SHP77 (cell line): ENCODE measurements around the gene PNPLA3.
"Not testable (repeated sequence)": the region's sequence is repeated elsewhere in the genome, so short reads cannot be mapped to it uniquely, and the experiment has no call there.

ENCODE experiments used
- DNase-seq, 2 experiments: peaks; one replicate each; lab custom pipeline; 2025; lab: John Stamatoyannopoulos, UW

The PNPLA3 gene

DNA sequence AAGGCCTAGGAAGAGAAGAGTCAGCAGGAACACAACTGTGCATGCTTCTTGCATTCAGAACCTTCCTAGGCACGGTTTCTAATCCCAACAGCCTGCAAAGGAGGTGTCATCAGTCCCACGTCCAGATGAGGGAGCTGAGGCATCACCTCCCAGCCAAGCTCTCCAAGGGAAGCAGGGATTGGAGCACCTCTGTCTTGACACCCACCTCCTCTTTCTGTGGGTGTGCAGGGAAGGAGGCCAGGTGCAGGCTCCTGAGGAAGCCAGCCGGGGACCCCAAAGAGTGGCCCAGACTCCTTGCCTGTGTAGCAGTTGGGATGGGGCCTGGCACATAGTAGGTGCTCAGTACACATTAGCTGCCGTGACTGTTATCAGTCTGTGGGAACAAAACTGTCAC, 33.7 kb upstream of the PNPLA3 start:
- DNase-seq, result peak in 1 of 2 experiments; percentile 6

GRCh38 chr22:43890901-43891331, 32.7 kb upstream of the PNPLA3 start:
- no peak for DNase-seq

GRCh38 chr22:43891360-43892182, 32.0 kb upstream of the PNPLA3 start, which contains the start of gene PNPLA5:
TSS of gene PNPLA5 (minus strand) at chr22:43892013. CDS start at chr22:43891880, 133 bp downstream.
- no peak for DNase-seq

DNA sequence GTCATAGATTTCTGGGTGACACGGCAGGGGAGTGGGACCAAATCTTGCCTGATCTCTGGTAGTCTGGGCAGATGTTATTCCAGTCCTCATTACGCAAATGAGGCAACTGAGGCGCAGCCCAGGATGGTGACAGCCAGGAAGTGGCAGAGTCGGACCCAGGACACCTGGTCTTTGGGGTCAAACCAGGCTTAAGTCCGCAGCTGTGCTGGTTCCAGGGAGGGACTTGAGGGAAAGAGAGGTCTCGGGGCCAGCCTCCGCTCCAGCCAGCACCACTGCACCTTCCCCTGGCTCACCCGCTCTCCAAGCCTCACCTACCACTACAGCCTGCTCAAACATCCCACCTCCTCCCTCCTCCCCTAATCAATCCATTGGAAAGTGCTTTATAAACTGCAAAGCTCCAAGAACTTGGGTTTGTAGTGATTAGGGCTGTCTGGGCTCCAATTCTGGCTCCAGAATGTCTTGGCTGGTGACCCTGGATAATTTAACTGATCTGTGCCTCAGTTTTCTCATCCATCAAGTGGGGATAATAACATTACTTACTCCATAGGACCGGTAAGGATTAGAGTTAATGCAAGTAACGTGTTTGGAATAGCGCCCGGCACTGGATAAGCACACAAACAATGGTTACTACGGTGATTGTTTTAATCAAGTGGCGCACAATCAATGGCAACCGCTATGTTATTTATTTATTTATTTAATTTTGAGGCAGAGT, 31.3 kb upstream of the PNPLA3 start:
- no peak for DNase-seq

DNA sequence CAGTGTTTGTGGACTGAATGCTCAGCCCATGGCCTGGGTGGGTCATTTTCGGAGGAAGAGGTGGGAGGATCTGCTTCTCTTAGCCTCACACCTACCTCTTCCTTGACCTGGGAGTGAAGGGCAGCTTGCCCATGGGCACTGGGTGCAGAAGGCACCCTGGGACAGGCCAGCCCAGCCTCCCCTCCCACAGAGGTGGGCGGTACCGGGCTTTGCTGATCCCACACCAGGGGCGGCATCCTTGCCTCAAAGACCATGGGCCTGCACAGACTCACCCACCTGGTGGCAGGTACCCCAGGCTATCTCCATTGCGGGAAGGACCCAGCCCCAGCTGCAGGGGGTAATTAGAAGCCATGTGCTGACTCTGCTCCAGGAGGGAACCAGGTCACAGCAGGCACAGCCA, 30.3 kb upstream of the PNPLA3 start:
- no peak for DNase-seq

DNA sequence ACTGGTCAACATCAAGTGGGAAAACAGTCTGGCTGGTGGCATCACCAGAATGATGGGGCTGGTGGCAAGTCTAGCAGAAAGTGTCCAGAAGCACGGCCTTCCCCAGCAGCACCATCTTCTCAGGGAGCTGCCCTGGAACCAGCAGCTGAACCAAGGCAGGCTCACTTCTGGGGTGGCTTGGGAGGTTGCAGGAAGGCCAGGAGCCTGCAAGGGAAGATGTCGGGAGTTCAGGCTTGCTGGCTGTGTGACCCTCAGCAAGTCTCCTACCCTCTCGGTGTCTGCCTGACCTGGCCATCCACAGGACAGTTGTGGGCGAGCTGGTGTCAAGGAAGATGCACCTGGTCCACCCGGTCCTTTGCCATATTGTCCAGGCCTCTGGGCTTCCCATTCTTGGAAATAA, 29.5 kb upstream of the PNPLA3 start:
- no peak for DNase-seq

DNA sequence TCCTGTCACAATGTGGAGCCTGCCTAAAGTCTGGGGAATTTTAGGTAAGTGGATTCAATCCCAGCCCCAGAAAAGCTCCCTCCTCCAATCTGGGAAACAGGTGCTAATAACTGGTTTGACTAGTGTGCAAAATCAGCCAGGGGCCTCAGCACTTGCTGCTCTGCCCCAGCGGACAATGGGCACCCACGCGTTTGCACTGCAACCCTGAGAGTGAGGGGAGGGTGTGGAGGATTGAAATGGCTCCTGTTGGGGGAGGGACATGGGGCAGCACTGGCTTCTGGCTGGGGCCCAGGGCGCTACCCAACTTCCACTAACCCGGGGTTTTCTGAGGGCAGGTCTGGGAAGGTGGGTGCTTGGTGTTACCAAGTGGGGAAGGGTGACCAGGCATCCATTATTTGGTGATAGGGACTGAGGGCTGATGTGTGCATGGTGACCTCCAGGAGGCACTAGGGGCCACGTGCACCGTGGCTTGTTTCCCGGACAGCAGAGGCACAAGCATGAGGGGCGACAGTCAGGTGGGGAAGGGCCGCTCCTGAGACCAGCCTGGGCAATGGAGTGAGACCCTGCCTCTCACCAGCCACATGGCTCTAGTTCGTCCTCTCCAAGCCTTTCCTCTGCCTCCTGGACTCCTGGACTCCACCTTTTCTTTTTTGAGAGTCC, 27.5 kb upstream of the PNPLA3 start:
- no peak for DNase-seq

DNA sequence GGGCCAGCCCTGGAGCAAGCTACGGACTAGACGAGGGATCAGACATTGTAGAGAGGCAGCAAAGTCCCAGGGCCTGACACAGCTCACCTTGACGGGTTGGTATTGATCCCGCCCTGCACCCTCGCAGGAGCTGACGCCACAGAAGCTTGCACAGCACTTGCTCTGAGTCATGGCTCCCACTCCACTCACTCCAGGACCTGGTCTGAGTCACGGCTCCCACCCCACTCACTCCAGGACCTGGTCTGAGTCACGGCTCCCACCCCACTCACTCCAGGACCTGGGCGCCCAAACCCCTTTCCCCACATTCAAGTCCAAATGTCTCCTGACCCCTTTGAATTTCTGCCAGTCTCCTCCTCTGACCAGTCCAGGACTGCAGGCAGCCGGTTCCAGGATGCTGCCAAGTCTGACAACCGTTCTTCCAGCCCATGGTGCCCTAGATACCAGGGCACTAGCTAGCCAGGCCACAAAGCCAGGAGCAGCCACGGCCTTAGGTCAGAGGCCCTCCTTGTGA, 25.8 kb upstream of the PNPLA3 start:
- no peak for DNase-seq

GRCh38 chr22:43900206-43900605, 23.4 kb upstream of the PNPLA3 start:
- DNase-seq, result no peak

- no peak for DNase-seq
These were observed 21.5 kb upstream of the PNPLA3 start for GRCh38 chr22:43901976-43902643.

DNA sequence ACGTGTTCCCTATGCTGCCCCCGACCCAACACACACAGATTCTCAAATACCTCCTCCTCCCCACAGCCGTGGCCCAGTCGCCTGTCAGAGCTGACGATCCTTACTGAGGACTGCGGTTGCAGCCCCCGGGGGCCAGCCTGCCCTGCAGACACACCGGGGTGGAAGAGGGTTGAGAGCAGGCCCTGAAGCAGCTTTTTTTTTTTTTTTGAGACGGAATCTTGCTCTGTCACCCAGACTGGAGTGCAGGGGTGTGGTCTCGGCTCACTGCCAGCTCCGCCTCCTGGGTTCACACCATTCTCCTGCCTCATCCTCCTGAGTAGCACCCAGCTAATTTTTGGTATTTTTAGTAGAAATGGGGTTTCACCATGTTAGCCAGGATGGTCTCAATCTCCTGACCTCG, 20.6 kb upstream of the PNPLA3 start:
- DNase-seq, result not testable (repeated sequence)

GRCh38 chr22:43904412-43904811, 19.2 kb upstream of the PNPLA3 start:
- DNase-seq, result not testable (repeated sequence)

DNA sequence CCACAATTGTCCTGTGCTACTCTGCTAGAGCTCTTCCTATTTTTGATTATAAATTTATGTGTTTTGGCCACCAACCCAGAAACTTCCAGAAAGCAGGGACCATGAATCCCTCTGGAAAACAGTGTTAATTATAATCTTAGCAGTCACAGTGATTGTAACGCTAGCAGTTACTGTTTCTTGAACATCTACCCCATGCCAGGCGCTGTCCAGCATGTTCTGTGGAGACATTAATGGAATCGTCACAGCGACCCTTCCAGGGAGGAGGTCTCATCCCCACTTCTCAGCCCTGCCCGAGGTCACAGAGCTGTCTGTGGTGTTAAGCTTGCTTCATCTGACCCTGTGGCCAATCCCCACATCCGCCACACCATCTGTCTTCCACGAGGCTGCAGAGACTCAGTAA, 17.9 kb upstream of the PNPLA3 start:
- DNase-seq, result no peak

DNA sequence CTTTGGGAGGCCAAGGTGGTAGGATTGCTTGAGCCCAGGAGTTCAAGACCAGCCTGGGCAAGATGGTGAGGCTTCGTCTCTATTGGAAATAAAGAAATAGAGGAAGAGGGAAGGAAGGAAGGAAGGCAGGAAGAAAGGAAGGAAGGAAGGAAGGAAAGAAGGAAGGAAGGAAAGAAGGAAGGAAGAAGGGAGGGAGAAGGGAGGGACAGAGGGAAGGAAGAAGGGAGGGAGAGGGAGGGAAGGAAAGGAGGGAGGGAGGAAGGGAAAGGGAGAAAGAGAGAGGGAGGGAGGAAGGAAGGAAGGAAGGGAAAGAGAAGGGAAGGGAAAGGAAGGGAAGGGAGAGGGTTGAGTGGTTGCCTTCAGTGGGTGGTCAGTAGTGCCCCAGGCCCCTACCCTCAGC, 13.9 kb upstream of the PNPLA3 start:
- no peak for DNase-seq

DNA sequence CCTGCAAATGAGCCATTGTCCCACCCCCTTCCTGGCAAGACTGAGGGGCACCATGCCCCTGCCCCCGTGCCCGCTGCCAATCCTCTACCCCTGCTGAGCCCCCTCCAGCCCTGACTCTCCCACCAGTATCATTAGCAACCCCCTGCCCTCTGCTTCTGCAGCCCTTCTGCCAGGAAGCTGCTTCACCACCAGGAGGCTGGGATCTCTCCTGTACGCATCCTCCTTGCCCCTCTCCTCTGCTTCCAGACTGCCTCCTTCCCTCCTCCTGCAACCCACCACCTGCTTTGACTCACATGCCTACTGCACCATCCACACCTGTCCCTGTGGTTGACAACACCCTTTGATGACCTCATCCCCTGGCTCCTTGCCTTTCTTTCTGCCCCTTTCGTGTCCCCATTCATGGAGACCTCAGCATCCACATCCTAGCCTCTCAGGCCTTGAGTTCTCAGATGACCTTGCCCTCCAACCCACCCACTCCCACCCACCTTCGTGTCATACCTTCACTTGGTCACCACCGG, 13.4 kb upstream of the PNPLA3 start:
- peak in 1 of 2 experiments; percentile 21 for DNase-seq

DNA sequence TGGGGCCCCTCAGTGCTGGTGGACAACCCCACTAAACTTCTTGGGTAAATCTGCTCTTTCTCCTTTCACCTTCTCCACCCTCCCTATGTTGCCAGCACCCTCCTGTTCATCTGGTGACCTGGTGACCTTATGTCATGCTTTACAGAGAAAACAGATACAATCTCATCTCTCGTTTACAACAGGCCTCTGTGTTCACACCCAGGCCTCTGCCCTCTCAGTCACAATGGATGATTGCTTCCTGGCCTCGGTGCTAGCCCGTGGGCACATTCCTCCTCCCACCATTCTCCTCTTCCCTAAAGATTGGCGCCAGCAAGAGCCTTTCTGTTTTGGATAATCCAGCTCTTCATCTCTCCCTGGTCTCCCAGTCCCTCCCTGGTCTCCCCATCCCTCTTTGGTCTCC, 12.3 kb upstream of the PNPLA3 start:
- no peak for DNase-seq

DNA sequence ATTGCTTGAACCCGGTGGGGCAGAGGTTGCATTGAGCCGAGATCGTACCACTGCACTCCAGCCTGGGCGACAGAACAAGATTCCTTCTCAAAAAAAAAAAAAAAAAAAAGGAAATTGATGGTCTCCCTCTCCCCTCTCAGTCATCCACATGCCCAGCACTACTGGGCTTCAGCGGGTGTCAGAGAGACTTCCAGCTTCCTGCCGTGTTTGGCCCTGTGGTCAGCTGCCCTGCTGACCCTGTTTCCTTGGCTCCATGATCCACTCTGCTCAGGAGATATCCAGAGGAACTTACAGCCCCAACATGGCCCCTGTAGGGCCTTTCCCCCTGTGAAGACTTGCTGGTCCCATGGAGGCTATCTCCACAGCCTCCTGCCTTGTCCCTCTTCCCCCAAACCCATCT, 6.1 kb upstream of the PNPLA3 start:
- no peak for DNase-seq

GRCh38 chr22:43919106-43919973, 4.3 kb upstream of the PNPLA3 start:
- no peak for DNase-seq

DNA sequence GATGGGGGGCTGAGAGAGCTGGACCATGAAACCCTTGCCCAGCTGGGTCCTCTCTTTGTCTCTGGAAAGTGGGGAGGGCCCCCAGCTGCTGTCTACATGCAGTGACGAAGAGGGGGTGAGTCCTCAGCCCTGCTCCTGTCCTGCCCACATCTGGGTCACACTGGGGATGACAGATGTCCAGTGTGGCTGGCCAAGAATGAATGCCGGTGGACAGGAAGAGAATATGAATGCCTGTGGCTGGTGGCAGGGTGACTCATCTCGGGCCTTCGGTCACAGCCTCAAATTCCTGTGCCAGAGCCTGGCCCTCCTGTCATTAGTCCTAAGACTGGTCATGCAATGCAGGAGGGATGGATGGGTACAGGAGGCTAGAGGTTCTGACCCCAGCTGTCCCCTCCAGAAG, 2.2 kb upstream of the PNPLA3 start:
- no peak for DNase-seq

- DNase-seq, result no peak
These were observed 1.5 kb upstream of the PNPLA3 start for GRCh38 chr22:43922123-43922522.

DNA sequence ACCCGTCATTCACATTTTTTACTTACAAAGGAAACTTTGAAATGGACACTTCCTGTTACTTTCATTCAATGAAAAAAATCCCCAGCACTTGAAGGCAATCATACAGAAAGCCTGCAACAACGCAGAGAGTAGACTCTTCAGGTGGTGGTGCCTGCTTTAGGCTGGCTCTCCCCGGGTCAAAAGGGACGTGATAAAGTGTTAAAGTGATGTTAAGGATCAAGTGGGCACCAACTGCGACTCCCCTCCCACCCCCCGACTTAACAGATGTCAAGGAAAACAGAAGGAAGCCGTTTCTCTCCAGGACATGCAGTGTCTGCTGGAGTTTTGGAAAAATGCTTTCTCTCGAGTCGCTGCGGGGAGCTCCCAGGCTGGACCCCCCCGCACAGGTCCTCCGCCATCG, 414 bp upstream of the PNPLA3 start:
- DNase-seq, result no peak
